LNCaP clone FGC (cell line): ENCODE data around the gene CENPC.
A peak's percentile ranks its signal among the peaks of the same experiment; 100 is the strongest.

Experiments
- DNase-seq: peaks from one replicate; pipeline ENCODE4 v3.0.0-alpha.2; 2011; ENCODE audit warnings: low read depth
- H3K4me3 ChIP-seq: 2 replicates; pipeline ENCODE4 v1.5.1; 2011; ENCODE audit warnings: mild to moderate bottlenecking, low read depth, low read length, control low read depth
- TF ChIP-seq, protein P1 (sequence below): IDR thresholded peaks from 2 replicates; pipeline ENCODE4 v1.5.1; 2012; ENCODE audit warnings: mild to moderate bottlenecking; ENCODE audit not compliant: control insufficient read depth, insufficient read depth; ENCODE audit errors: extremely low read depth

CENPC gene

DNA sequence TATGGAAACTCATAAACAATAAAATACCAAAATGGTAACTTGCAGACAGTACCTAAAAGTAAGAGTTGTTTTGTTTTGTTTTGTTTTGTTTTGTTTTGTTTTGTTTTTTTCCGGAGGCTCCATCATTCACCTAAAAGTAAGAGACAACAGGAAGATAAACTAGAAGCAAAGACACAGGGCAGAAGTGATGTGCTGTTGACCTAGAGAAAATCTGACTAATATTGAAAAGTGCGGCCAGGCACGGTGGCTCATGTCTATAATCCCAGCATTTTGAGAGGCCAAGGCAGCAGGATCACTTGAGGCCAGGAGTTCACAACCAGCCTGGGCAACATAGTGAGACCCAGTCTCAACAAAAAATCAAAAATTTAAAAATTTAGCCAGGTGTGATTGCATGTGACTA, 5.6 kb upstream of the CENPC start:
- TF ChIP-seq, protein P1, sequence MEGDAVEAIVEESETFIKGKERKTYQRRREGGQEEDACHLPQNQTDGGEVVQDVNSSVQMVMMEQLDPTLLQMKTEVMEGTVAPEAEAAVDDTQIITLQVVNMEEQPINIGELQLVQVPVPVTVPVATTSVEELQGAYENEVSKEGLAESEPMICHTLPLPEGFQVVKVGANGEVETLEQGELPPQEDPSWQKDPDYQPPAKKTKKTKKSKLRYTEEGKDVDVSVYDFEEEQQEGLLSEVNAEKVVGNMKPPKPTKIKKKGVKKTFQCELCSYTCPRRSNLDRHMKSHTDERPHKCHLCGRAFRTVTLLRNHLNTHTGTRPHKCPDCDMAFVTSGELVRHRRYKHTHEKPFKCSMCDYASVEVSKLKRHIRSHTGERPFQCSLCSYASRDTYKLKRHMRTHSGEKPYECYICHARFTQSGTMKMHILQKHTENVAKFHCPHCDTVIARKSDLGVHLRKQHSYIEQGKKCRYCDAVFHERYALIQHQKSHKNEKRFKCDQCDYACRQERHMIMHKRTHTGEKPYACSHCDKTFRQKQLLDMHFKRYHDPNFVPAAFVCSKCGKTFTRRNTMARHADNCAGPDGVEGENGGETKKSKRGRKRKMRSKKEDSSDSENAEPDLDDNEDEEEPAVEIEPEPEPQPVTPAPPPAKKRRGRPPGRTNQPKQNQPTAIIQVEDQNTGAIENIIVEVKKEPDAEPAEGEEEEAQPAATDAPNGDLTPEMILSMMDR: no peak
- no peak for DNase-seq
- H3K4me3 ChIP-seq: no peak overlapping the region

DNA sequence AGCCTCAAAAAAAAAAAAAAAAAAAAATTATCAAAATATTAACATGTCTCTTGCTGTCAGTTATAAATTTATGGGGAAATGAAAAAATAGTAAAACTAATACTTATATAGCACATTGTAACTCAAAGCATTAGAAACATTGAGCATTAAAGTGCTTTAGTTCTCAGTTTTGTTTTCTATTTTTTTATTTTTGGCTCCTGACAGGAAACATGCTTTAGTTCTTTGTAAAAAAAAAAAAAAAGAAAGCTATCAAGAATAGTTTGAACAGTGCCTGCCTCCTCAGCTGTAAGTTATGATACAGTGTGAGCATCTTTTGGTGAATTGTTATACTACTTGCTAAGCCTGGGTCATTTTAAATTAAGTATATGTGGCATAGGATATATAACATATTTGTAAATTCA, 5.1 kb upstream of the CENPC start:
- no peak for DNase-seq
- no peak overlapping the region for H3K4me3 ChIP-seq
- TF ChIP-seq, protein P1: no peak

DNA sequence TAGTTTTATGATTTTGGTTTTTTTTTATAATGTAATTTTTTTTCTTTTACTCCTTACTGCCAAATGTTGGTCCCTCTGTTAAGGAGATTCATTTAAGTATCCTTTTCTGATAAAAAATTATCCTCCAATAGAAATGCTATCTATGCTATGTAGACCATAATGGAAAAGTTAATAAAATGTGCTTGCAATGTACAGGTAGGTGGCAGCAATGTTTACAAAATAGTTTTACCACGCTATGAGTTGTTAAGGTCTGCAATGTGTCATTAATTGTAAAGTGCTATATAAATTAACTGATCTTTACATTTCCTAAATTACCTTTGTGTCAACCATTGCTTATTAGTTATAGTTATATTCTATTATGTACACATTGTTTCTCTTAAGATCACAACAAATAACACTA, 3.8 kb upstream of the CENPC start:
- peak; percentile 21 for DNase-seq
- no peak overlapping the region for H3K4me3 ChIP-seq
- TF ChIP-seq, protein P1: peak; percentile 71

DNA sequence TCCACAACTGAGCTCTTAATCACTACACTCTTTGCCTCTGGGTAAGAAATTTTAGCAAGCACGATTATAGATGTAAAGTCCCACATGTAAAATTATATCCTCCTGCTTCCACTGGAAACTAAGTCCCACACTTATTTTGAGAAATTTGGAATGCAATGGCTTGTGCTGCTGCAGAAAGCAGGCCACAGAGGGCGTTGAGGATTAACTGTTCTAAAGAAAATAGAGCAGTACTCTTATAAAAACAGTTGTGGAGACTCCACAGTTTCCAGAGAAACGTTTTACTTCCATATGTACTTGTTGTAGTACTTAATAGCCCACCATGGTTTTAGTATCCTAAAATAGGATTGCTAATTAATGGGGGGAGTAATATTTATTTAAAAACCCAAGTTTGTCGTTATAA, 1.7 kb upstream of the CENPC start:
- no peak for DNase-seq
- TF ChIP-seq, protein P1: no peak

DNA sequence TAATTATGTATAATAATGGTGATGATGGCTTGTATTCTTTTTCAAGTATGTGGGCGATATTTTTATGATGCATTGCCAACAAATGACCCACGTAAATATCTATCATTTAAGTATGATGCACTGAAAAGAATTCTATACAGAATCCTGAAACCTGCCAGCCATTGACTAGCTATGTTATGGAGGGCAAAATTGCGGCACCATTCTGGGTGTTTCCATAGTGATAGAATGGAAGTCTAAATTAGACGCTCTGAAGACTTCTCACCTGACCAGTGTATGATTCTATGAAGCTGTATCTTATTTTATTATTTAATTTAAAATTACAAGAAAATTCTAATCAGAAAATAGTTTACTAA, 677 bp upstream of the CENPC start:
- no peak for DNase-seq
- H3K4me3 ChIP-seq: peak overlapping the region; percentile 84

More for the DNA sequence above, 1.7 kb upstream of the CENPC start:
- H3K4me3 ChIP-seq: no peak overlapping the region

DNA sequence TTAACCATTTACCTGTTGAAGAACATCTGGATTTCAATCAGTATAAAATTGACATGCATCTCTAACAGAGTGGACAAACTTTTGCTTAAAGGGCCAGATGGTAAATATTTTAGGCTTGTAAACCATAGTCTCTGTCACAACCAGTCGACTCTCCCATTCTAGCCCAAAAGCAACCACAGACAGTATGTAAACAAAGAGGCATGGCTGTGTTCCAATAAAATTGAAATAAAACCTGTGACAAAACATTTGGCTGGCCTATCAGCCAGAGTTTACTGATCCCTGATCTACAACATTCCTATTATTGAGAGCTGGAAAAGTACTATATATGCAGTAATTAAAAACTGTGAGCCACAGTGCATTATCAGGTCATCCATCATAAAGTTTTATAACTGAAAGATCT, 3.2 kb downstream of the CENPC start:
- TF ChIP-seq, protein P1: no peak
- no peak overlapping the region for H3K4me3 ChIP-seq

More for the DNA sequence above, 677 bp upstream of the CENPC start:
- TF ChIP-seq, protein P1: no peak

DNA sequence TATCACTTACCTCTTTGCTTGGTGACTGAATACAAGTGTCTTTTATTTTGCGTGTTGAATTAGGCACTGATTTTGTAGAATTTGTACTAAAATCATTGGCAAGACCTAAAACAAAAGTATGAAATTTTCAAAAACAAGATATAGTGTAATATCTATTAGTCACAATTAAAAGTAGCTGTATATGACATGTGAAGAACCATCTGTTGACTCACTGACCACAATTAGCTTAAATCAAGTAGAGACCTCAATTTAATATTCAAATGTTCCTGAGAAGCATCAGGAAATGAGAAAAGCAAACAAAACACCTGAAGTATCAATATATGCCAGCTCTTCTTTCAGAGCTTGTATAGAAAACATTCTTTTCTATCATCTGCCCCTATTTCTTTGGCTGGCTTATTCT, 5.5 kb downstream of the CENPC start:
- DNase-seq: no peak
- TF ChIP-seq, protein P1: no peak
- H3K4me3 ChIP-seq: no peak overlapping the region

More for the DNA sequence above, 3.2 kb downstream of the CENPC start:
- DNase-seq: peak; percentile 86
